Right lobe of liver (tissue), 6 donors: ENCODE results near the gene HERC3. TPM values are rescaled to one million over a fixed set of nuclear protein-coding genes. Genes with fewer than 3 reads are reported as not detected.
"Not testable (repeated sequence)": the region's sequence is repeated elsewhere in the genome, so short reads cannot be mapped to it uniquely, and the experiment has no call there.

ENCODE experiments used
- ATAC-seq, 4 donors: fragments of 200-7000 bp; cut with Tn5 transposase; one replicate each; pipeline ENCODE4 v1.9.1; 2020; ENCODE audit warnings: mild to moderate bottlenecking in 4 of 4, moderate library complexity in 4 of 4
- DNase-seq, 3 donors: peaks; one replicate each; pipeline ENCODE4 v3.0.0-alpha.2; 2020
- H3K27ac ChIP-seq, 3 donors: fragments of 200-600 bp; one replicate each; pipeline ENCODE4 v1.8.0; 2022
- H3K27me3 ChIP-seq, 2 donors: fragments of 200-600 bp; one replicate each; pipeline ENCODE4 v1.8.0; 2022
- H3K36me3 ChIP-seq, 4 donors: fragments of 200-600 bp; sonication (generic) in 1 of 4; one replicate each; pipeline versions ENCODE4 v1.5.1 to v1.8.0; 2017 to 2022; ENCODE audit warnings: control low read depth in 1 of 4
- H3K4me1 ChIP-seq, 4 donors: fragments of 200-600 bp; sonication (generic) in 1 of 4; one replicate each; pipeline versions ENCODE4 v1.5.1 to v1.8.0; 2017 to 2022; ENCODE audit warnings: control low read depth in 1 of 4
- H3K4me3 ChIP-seq, 3 donors: fragments of 200-600 bp; one replicate each; pipeline ENCODE4 v1.8.0; 2022
- H3K9me3 ChIP-seq, 4 donors: fragments of 200-600 bp; sonication (generic) in 1 of 4; one replicate each; pipeline versions ENCODE4 v1.5.1 to v1.8.0; 2017 to 2022; ENCODE audit warnings: control low read depth in 1 of 4
- CTCF ChIP-seq, 4 donors: fragments of 200-600 bp in 3 of 4; fragments of 450-650 bp in 1 of 4; IDR thresholded peaks; one replicate each; pipeline versions ENCODE4 v1.5.1 to v1.8.0; 2016 to 2022; ENCODE audit warnings: antibody characterized with exemption in 4 of 4, mild to moderate bottlenecking in 2 of 4
- POLR2A ChIP-seq: fragments of 450-650 bp; IDR thresholded peaks from one replicate; pipeline ENCODE4 v1.6.1; 2017; ENCODE audit warnings: antibody characterized with exemption, mild to moderate bottlenecking
- WGBS: methylation state at CpG from one replicate; pipeline ENCODE4 v1.1.6; 2018; ENCODE audit warnings: low coverage, low lambda C conversion rate; ENCODE audit not compliant: insufficient coverage; ENCODE audit errors: missing lambda C conversion rate; 5-methylcytosine and 5-hydroxymethylcytosine counted together
- intact Hi-C, 2 donors: fragments of 100-400 bp; cut with DNase I; formaldehyde crosslinking; loops; one replicate each; pipeline versions ENCODE4 v1.11.2 to v1.14.1; 2022
- total RNA-seq, 6 experiments: library from RNA; depleted of rRNA in 2 of 6; stranded (reverse); fragments of >200 nt in 2 of 6; fragmentation: NEBNext Ultra II Directional in 3 of 6; extraction: Animal tissue kit (Norgen Biotek cat#: 25700) in 3 of 6; gene quantifications; one replicate each; pipeline versions ENCODE4 v1.1.0 to v1.2.4, GENCODE V29; 2016 to 2023
- donor health status: DM: no; HTN: yes; CAD: no.
- donor health status: DM: no; HTN: no; CAD: no.
- donor health status: DM: no; HTN: no; CAD: no.
- donor health status: DM: no; HTN: yes; CAD: no.
- donor health status: DM: no; HTN: yes; CAD: no.

HERC3 gene
- total RNA-seq, 6 experiments from 2014 or later, result 7.2 to 15.3 (median 10.9) TPM

GRCh38 chr4:88609387-88609786 lies 17.1 kb downstream of the HERC3 start:
- intact Hi-C loops, result no loop called here
- Histone ChIP-seq H3K27ac (no peak overlapping the region), H3K4me3 (no peak overlapping the region), H3K4me1 (no peaks in the 10 kb centered on the region), H3K36me3 (peaks cover 0 to 11% (median 4%) of the 10 kb centered on the region in 4 donors), H3K9me3 (no peaks in the 10 kb centered on the region), H3K27me3 (no peaks in the 10 kb centered on the region)
- DNase-seq (no peak), ATAC-seq (peak; percentile 34 to 65 (median 48))
- TF ChIP-seq POLR2A (no peak), CTCF (IDR thresholded peaks at IDR 0.05) (no peak)
- WGBS, result 87% methylated on average over 3 of the region's 3 CpGs

GRCh38 chr4:88609794-88610193 lies 17.5 kb downstream of the HERC3 start:
- H3K9me3 ChIP-seq, intact Hi-C loops, H3K4me1 ChIP-seq, DNase-seq, ATAC-seq, H3K4me3 ChIP-seq, H3K27me3 ChIP-seq, H3K27ac ChIP-seq: not testable (repeated sequence)
- 93% methylated on average over 5 of the region's 5 CpGs for WGBS
- peaks cover 0 to 11% (median 4%) of the 10 kb centered on the region in 4 donors for H3K36me3 ChIP-seq

- intact Hi-C loops, result no loop called here
- ATAC-seq (peak in 2 of 4 donors; percentile 20 to 37), DNase-seq (no peak)
- Histone ChIP-seq H3K4me3 (no peak overlapping the region), H3K9me3 (no peaks in the 10 kb centered on the region), H3K4me1 (no peaks in the 10 kb centered on the region), H3K27me3 (no peaks in the 10 kb centered on the region), H3K27ac (no peak overlapping the region), H3K36me3 (peaks cover 0 to 11% (median 4%) of the 10 kb centered on the region in 4 donors)
- 75% methylated on average over 1 of the region's 5 CpGs for WGBS
- no peak for TF ChIP-seq CTCF (IDR thresholded peaks at IDR 0.05)
- no peak for TF ChIP-seq POLR2A
Observed at GRCh38 chr4:88610771-88611170, 18.5 kb downstream of the HERC3 start.

GRCh38 chr4:88613417-88613875 lies 21.2 kb downstream of the HERC3 start:
- intact Hi-C loops, result no loop called here
- no peaks in the 10 kb centered on the region for H3K36me3 ChIP-seq
- H3K27ac ChIP-seq, result no peak overlapping the region
- no peaks in the 10 kb centered on the region for H3K4me1 ChIP-seq
- H3K27me3 ChIP-seq, result no peaks in the 10 kb centered on the region
- TF ChIP-seq POLR2A, result no peak
- no peak for TF ChIP-seq CTCF (IDR thresholded peaks at IDR 0.05)
- no peak overlapping the region for H3K4me3 ChIP-seq
- DNase-seq (no peak), ATAC-seq (peak; percentile 6 to 57 (median 43))
- 14% methylated on average over 5 of the region's 5 CpGs for WGBS
- no peaks in the 10 kb centered on the region for H3K9me3 ChIP-seq

- TF ChIP-seq CTCF (IDR thresholded peaks at IDR 0.05) (no peak), POLR2A (no peak)
- no peaks in the 10 kb centered on the region for H3K9me3 ChIP-seq
- ATAC-seq (no peak), DNase-seq (no peak)
- intact Hi-C loops, result no loop called here
- H3K27ac ChIP-seq, result no peak overlapping the region
- H3K4me1 ChIP-seq, result no peaks in the 10 kb centered on the region
- 75% methylated on average over 1 of the region's 1 CpG for WGBS
- H3K4me3 ChIP-seq, result no peak overlapping the region
- no peaks in the 10 kb centered on the region for H3K27me3 ChIP-seq
- no peaks in the 10 kb centered on the region for H3K36me3 ChIP-seq
Observed at GRCh38 chr4:88614058-88614457, 21.8 kb downstream of the HERC3 start.
